Measurements from ENCODE around the gene KRT32. TPM values are rescaled to one million over a fixed set of nuclear protein-coding genes. Genes with fewer than 3 reads are reported as not detected.
"Not testable (repeated sequence)": the region's sequence is repeated elsewhere in the genome, so short reads cannot be mapped to it uniquely, and the experiment has no call there.

The KRT32 gene
- total RNA-seq, 1 donor from 2014 or later: not detected

DNA sequence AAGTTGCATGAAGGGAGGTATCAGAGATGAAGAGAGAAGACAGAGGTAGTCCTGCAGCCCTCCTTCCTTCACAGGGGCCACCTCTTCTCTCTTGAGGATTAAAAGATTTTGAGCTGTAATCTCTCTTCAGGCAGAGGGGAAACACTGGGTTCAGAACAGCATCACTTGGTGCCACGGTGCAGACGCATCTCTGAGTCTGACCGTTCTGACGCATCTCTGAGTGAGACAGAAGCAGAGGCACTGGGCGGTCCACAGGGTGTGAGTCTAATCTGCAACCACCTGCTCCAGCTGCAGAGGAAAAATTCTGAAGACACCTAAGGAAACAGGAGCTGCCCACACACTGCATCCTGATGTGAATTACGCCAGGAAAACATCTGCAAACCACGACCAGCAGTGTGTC is 37.5 kb downstream of the KRT32 start:
- DNase-seq (ENCODE audit: low spot score): no peak

DNA sequence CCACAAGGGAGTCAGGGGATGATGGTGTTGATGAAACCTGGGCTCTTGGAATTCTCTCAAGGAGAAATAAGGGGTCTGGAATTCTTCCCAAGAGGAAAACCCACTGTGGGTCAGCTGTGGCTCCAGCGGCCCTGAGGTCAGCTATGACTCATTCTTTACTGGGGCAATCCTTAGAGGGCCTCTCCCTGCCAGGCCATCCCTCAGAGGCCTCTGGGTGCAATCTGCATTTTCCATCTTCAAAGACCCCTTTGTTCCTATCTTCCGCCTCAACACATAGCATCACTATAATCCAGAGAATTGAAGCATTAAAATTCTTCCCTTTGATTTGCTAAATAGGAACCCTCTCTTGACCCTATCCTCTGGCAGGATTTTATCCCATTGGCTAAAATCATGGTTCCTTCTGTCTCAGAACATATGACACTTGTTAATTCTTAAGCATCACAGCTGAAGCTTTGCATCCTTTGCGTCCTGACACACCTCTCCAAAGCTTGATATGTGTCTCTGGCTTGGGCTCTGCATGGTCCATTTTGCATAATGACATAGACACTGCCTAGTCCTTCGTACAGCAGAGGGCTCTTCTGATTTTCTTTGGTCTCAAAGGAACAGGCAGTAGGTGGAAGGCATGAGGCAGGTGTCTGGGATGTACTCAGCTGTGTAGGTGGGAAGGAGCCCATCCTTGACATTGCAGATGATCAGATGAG is 38.4 kb downstream of the KRT32 start:
- no peak for DNase-seq (ENCODE audit: low spot score)

DNA sequence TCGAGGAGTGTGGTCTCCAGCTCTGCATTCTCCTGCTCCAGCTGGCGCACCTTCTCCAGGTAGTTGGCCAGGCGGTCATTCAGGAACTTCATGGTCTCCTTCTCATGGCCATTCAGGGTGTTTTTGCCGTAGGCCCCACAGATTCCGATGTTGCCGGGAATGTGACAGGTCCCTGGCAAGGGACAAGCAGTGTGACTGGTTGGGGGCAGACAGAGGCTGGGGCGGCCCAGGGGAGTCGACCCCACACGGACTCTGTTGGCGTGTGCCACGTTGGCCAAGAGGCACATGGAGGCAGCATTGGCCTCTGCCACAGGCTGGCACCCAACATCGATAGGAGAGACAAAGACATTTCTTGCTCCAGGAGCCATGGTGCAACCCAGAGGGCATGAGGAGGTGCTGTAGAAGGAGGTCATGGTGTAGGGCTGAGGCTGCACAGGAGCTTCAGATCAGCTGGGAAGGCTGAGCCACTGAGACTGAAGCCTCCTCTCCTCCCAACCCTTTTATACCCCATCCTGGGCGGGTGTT is 43.0 kb downstream of the KRT32 start, which contains the start of gene KRT37:
Gene KRT37 (minus strand): TSS at position 475 of the 525 bp plus-strand sequence. CDS start 62 bp downstream, at position 413.
- DNase-seq (ENCODE audit: low spot score): no peak

DNA sequence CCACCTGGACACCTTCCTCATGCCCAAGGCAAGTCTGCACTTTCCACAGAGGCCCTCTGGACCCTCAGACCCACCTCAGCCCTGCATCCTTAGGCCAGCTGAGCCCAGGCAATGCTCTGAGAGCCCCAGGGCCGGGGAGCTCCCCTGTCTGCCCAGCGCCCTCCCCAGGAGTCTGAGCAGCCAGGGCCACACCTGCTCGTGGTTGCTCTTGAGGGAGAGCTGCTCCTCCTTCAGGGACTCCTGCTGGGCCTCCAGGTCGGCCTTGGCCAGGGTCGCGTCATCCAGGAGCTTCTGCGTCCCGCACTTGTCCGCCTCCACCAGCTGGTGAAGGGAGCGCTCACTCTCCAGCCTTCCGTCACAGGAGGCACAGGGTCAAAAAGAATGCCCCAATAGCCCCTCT is 44.6 kb downstream of the KRT32 start:
- DNase-seq (ENCODE audit: low spot score): not testable (repeated sequence)

DNA sequence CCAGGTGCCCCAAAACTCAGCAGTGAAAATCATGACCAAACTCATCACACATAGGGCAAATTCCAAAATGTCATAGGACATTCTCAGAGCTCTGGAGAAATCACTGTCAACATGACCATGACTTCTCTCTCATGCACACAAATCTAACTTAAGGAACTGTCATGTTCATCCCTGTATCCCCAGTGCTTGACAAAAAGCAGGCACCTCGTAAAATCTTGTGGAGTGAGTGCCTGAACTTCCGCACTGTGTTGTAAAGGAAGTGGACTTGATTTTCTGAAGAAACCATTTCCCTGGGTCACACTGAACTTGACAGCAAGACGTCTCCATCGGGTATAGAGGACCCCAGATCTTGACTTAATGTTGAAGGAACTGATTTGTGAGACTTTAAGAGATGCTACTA is 45.6 kb downstream of the KRT32 start:
- DNase-seq (ENCODE audit: low spot score): no peak

DNA sequence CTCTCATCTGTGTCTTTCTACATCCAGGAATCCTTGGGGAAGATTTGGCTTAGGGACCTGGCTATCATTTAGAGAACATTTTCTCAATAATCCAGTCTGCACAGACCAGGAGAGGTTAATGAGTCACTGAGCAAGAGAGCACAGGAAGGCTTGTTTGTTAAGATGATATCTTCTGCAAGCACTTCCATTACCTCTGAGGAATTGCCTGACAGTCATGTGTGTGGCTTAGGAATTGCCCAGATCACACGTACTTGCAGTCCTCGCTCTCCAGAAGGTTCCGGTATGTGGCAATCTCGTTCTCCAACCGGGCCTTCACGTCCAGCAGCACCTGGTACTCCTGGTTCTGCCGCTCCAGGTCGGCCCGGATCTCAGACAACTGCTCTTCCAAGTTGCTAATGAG is 46.1 kb downstream of the KRT32 start:
- no peak for DNase-seq (ENCODE audit: low spot score)

DNA sequence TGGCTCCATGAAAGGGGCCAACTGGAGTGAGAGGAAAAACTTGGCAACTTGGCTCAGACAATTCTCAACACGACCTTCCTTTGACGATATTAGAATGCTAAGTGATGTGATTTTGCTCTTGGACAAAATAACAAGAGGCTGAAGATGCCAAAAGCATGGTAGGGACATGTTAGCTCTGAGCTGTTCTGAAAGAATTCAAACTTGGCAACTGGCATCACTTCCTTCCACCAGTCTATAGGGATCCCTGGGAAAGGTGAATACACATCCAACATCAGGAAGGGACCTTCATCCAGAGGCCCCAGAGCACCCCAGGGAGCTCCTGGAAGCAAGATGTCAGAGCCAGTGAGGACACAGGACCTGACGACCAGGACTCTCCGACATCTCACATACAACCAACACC is 47.1 kb downstream of the KRT32 start:
- DNase-seq (ENCODE audit: low spot score): no peak

DNA sequence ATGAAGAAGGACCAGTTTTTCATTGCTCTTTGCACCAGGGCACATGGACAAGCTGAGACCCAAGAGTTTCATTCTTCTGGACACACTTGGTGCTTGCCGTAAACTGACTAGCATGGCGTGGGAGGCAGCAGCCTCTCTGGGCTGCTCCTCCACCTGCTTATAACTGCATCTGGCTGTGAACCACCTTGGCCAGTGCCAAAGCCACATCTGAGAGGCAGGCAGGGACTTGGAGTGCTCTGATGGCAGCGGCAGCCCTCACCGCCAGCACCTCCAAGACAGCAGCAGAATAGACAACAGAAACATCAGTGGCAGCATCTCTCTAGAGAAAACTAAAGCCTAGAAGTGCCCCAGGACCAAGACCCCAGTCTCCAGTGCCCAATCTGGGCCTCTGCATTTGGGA is 47.5 kb downstream of the KRT32 start:
- no peak for DNase-seq (ENCODE audit: low spot score)

DNA sequence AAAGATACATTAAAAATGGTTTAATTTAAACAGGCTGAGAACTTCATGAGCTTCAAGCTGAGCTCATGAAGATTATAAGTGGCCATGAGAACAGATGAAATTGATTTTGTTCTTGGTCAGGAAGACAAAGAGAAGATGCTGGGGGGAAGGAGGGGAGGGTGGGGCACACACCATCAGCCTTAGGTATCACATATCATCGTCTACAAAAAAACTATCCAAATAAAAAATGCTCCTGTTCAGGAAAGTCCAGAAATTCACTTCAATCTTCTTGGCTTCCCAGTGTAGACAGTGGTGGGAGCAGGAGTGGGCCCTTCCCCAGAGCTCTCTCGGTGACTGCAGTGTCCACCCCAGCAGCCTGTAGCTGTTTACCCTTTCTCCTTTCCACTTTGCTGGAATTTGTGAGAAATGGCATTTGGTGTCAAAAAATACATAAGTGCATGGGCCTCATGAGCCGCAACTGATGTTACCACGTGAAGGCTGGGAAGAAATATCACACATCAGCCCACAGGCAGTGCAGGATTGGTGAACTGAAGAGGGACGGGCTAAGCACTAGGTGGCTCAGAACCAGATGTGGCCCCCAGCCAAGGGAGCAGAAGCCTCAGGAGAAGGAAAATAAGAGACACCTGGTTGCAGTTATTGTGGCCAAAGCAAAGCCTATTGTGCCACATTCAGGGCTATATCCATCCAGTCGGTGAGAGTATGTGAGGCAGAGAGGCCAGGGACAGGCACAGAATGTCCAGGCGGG is 48.9 kb downstream of the KRT32 start:
- no peak for DNase-seq (ENCODE audit: low spot score)

DNA sequence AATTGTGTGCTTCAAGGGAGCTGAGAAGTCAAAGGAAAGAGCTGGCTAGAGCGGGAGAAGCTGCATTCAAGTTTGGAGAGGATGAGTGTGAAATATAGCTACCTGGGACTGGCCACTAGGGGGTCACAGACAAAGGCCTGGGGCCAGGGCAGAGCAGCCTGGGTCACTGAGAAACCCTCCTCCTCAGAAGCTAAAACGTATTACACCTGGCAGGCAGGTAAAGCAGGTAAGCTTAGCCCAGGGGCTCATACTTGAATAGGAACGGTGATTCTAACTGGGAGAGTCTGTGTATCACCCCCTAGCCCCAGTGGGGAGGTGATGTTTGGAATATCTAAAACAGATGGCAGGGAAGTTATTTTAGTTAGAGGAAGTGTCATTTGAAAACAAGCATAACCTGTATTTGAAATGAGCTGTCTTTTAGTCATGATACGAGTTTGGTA is 49.6 kb downstream of the KRT32 start:
- no peak for DNase-seq (ENCODE audit: low spot score)

DNA sequence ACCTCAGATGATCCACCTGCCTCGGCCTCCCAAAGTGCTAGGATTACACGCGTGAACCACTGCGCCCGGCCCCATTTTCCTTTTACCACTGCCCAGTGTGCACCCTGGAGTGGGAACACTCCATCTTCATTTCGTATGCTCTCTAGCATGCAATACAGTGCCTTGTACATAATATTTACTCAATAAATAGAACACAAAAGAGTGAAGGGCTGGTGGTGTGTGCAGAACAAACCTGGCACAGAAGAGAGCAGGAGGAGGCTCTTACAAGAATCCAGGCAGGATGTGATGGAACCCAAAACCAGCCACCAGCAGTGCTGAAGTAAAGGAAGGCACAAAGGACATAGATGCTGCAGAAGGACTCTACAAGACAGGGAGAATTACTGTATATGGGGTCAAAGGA is 50.1 kb downstream of the KRT32 start:
- DNase-seq (ENCODE audit: low spot score): no peak

DNA sequence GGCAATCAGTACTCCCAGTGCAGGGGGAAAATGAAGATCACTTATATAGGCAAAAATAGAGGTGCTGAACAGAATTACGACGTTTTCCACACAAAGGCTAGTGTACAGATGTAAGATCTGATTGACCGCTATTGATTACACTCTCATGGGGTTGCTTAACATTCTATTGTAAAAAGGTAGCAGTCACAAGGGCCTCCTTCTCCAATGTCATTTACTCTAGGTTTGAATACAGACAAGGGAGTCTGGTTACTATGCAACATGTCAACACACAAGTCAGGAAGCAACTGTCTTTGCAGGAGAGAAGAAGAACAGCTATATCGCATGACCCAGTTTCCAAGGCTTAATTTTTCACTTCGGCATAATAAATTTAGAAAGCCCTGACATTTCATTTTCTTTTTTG is 50.7 kb downstream of the KRT32 start:
- no peak for DNase-seq (ENCODE audit: low spot score)

DNA sequence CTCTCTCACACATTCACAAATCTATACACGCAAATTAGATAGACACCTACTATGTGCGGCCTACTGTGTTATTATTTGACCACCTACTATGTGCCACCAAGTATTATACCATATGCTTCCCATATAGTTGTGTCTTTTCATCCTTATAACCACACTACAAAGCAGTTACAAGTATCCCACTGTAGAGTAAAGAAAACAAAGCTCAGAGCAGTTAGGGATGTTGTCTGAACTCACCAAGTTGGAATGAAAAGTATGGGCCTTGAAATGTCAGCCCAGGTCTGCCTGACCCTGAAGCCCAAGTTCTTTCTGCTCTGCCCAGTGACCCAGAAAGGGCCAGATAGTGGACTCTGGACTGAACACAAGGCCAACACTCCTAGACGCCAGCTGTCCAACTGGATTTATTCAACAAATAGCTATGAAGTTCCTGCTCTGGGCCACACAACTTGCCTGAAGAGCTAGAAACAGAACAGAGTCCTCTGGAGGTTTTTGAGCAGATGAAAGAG is 51.3 kb downstream of the KRT32 start:
- no peak for DNase-seq (ENCODE audit: low spot score)

DNA sequence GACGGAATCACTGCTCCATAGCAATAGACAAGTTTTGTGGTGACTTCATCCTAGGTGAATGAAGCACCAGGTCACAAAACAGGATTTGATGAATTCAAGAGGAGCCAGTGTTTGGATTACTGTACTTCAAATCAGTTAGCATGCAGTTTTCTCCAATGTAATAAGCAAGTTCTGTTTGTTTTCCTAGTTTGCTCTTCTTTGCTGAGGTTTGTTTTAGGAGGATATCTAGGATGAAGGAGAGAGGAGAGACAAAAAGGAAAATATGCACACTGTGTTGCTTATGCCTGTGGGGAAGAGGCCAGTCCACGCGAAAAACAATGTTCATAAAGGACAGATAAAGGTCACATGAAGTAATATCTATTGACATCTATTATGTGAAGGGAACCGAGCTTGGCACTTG is 51.8 kb downstream of the KRT32 start:
- DNase-seq (ENCODE audit: low spot score): no peak

DNA sequence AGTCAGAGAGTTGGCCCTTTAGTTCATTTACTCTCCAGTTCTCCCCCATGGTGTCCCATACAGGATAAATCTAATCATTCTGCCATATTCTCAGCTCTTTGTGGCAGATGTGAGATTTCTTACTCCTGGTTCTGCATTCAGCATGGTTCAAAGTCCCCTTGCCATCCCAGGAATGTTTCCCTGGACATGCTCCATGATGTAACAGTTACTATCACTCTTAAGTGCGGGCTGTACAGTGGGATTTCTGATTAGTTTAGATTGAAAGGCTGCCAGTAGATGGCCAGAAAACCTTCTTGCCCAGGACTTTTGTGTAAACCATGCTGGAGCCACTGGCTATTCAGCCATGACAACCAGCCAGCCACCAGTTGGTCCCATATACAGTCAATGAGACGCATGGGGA is 53.2 kb downstream of the KRT32 start:
- no peak for DNase-seq (ENCODE audit: low spot score)

DNA sequence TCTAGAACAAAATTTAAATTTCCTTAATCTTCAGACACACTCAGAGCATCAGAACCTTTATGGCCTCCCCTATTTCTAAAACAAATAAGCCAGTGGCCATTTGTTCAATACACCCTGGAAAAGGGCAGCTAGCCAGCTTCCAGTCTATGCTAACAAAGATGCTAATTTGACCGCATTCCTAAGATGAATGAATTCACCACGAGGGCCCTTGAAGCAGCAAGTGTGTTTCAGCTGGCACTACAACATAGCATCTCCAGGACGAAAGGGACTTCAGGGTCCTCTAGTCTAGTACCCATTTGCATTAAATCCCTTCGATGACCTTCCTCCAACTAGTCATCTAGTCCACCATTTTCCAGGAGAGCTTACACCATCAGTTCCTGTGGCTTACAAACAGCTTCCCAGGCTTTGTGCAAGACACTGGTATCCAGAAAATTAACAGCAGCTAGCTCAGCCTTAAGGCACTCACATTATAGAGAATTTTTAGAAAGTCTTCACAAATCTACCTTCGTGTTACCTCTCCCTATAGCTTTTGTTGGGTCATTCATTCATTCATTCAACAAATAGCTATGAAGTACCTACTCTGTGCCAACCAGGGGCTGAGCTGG is 53.7 kb downstream of the KRT32 start:
- no peak for DNase-seq (ENCODE audit: low spot score)

DNA sequence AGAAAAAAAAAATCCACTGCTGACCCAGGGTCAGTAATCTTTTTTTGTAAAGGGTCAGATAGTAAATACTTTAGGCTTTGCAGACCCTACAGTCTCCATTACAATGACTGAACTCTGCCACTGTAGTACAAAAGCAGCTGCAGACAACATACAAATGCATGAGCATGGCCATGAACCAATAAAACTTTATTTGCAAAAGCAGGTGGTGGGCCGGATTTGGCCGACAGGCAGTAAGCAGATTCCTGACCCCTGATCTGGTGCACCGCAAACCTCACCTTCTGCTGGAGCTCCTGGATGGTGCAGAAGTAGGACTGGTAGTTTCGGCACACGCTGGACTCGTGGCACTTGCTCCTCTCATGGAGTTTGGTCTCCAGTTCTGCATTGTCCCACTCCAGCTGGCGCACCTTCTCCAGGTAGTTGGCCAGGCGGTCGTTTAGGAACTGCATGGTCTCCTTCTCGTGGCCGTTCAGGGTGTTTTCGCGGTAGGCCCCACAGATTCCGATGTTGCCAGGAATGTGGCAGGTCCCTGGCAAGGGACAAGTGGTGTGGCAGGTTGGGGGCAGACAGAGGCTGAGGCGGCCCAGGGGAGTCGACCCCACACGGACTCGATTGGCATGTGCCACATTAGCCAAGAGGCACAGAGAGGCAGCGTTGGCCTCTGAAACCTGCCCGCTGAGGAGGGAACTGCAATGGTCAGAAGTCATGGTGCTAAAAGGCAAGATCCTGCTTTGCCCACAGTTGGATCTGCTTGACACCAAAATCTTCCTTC is 55.9 kb downstream of the KRT32 start:
- DNase-seq (ENCODE audit: low spot score): no peak
